IMR-90 (cell line): Measurements from ENCODE around the gene SDF2L1.

Experiments used
- POLR2A ChIP-seq: IDR thresholded peaks from 2 replicates; pipeline ENCODE4 v1.6.1; 2012; ENCODE audit warnings: mild to moderate bottlenecking, low read depth, low read length
- TF ChIP-seq, protein P1 (sequence below): conservative IDR thresholded peaks from 2 replicates; pipeline ENCODE4 v1.5.1; 2012; ENCODE audit warnings: mild to moderate bottlenecking, low read depth, low read length, improper control_type of control experiment
- TF ChIP-seq, protein P2 (sequence below): fragments of 150-350 bp; IDR thresholded peaks from 2 replicates; pipeline ENCODE4 v1.6.1; 2016; ENCODE audit warnings: low read depth, mild to moderate bottlenecking, low read length, moderate library complexity, borderline replicate concordance

DNA sequence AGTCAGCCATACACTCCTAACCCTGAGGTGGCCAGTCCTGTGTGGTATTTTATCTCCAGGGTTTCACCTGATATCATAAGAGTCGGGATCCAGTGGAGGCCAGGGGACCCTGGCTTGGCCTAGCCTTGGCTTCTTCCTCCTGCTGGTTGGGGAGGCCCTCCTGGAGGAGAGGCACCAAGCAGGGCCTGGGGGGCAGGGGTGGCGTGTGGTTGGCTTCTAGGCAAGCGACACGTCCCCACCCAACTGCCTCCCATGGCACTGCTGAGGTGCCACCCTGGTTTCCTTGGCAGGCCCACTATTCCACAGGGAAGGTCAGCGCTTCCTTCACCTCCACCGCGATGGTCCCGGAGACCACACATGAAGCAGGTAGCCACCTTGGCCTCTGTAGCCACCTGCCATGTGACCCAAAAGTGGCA lies 44.1 kb downstream of the SDF2L1 start:
- TF ChIP-seq, protein P1, sequence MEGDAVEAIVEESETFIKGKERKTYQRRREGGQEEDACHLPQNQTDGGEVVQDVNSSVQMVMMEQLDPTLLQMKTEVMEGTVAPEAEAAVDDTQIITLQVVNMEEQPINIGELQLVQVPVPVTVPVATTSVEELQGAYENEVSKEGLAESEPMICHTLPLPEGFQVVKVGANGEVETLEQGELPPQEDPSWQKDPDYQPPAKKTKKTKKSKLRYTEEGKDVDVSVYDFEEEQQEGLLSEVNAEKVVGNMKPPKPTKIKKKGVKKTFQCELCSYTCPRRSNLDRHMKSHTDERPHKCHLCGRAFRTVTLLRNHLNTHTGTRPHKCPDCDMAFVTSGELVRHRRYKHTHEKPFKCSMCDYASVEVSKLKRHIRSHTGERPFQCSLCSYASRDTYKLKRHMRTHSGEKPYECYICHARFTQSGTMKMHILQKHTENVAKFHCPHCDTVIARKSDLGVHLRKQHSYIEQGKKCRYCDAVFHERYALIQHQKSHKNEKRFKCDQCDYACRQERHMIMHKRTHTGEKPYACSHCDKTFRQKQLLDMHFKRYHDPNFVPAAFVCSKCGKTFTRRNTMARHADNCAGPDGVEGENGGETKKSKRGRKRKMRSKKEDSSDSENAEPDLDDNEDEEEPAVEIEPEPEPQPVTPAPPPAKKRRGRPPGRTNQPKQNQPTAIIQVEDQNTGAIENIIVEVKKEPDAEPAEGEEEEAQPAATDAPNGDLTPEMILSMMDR = no peak
- TF ChIP-seq, protein P2, sequence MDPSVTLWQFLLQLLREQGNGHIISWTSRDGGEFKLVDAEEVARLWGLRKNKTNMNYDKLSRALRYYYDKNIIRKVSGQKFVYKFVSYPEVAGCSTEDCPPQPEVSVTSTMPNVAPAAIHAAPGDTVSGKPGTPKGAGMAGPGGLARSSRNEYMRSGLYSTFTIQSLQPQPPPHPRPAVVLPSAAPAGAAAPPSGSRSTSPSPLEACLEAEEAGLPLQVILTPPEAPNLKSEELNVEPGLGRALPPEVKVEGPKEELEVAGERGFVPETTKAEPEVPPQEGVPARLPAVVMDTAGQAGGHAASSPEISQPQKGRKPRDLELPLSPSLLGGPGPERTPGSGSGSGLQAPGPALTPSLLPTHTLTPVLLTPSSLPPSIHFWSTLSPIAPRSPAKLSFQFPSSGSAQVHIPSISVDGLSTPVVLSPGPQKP = no peak
- no peak for TF ChIP-seq POLR2A
